HG03558 (cell line): ENCODE data around the gene SCG5.

Source experiments
- ATAC-seq: cut with Tn5 transposase; IDR thresholded peaks from one replicate; pipeline ENCODE4 v1.9.1; 2021; ENCODE audit warnings: moderate number of reproducible peaks; ENCODE audit not compliant: unreplicated experiment; ENCODE audit errors: extremely low read depth

Gene SCG5

GRCh38 chr15:32718821-32719716 is 77.6 kb downstream of the SCG5 start:
- no peak for ATAC-seq

GRCh38 chr15:32721596-32721995 is 80.1 kb downstream of the SCG5 start:
- ATAC-seq = no peak

GRCh38 chr15:32722136-32722535 is 80.6 kb downstream of the SCG5 start:
- ATAC-seq = no peak

- peak; percentile 83 for ATAC-seq
Measured at GRCh38 chr15:32723171-32723948, 81.8 kb downstream of the SCG5 start.

- no peak for ATAC-seq
Measured at GRCh38 chr15:32729700-32730395, 88.3 kb downstream of the SCG5 start.

- ATAC-seq = no peak
Measured at GRCh38 chr15:32730677-32731654, 89.5 kb downstream of the SCG5 start.

- no peak for ATAC-seq
Measured at GRCh38 chr15:32732574-32733157, 91.2 kb downstream of the SCG5 start.

GRCh38 chr15:32733281-32733680 is 91.8 kb downstream of the SCG5 start:
- ATAC-seq = no peak

- ATAC-seq = no peak
Measured at GRCh38 chr15:32735989-32736700, 94.6 kb downstream of the SCG5 start.

- no peak for ATAC-seq
Measured at GRCh38 chr15:32736701-32737061, 95.2 kb downstream of the SCG5 start.

GRCh38 chr15:32737304-32737703 is 95.8 kb downstream of the SCG5 start:
- no peak for ATAC-seq

- ATAC-seq = no peak
Measured at GRCh38 chr15:32738666-32739065, 97.2 kb downstream of the SCG5 start.

GRCh38 chr15:32739522-32740063 is 98.1 kb downstream of the SCG5 start:
- no peak for ATAC-seq

- no peak for ATAC-seq
Measured at GRCh38 chr15:32743411-32744140, 102.1 kb downstream of the SCG5 start.

- no peak for ATAC-seq
Measured at GRCh38 chr15:32746116-32746857, 104.8 kb downstream of the SCG5 start.
